Immature natural killer cell (primary cell): Measurements from ENCODE around the gene STXBP6. TPM values are rescaled to one million over a fixed set of nuclear protein-coding genes. Genes with fewer than 3 reads are reported as not detected.

Experiments
- DNase-seq, 3 donors: peaks; one replicate each; pipeline ENCODE4 v3.0.0; 2022; ENCODE audit warnings: mixed read lengths in 1 of 3
- H3K27ac Mint-ChIP-seq, 6 donors: one replicate each; pipeline ENCODE4 v1.8.0; 2020; ENCODE audit warnings: mixed read lengths in 6 of 6, mild to moderate bottlenecking in 5 of 6, inconsistent platforms in 4 of 6, moderate library complexity in 3 of 6
- H3K27me3 Mint-ChIP-seq, 3 donors: one replicate each; pipeline ENCODE4 v1.8.0; 2020 to 2021; ENCODE audit warnings: low read depth in 3 of 3, mild to moderate bottlenecking in 3 of 3, mixed read lengths in 3 of 3, moderate library complexity in 3 of 3, inconsistent platforms in 1 of 3
- H3K36me3 Mint-ChIP-seq, 3 donors: one replicate each; pipeline ENCODE4 v1.8.0; 2020; ENCODE audit warnings: mixed read lengths in 3 of 3, inconsistent platforms in 2 of 3, mild to moderate bottlenecking in 2 of 3
- H3K4me1 Mint-ChIP-seq, 2 donors: one replicate each; pipeline ENCODE4 v1.8.0; 2020; ENCODE audit warnings: inconsistent platforms in 2 of 2, mild to moderate bottlenecking in 2 of 2, mixed read lengths in 2 of 2, moderate library complexity in 1 of 2
- H3K4me3 Mint-ChIP-seq, 5 donors: one replicate each; pipeline ENCODE4 v1.8.0; 2020; ENCODE audit warnings: mild to moderate bottlenecking in 5 of 5, mixed read lengths in 5 of 5, inconsistent platforms in 3 of 5, moderate library complexity in 3 of 5
- H3K9me3 Mint-ChIP-seq, 6 donors: one replicate each; pipeline ENCODE4 v1.8.0; 2020; ENCODE audit warnings: mild to moderate bottlenecking in 6 of 6, mixed read lengths in 6 of 6, inconsistent platforms in 4 of 6, moderate library complexity in 3 of 6
- polyA plus RNA-seq, 3 donors: library from polyadenylated mRNA; unstranded; fragments of 300-500 nt; fragmentation: Illumina TruSeq; gene quantifications; one replicate each; pipeline ENCODE4 v1.2.3, GENCODE V29; 2021

Gene STXBP6
- polyA plus RNA-seq, 3 donors from 2014 or later, result not detected

GRCh38 chr14:24913021-24913420 is 136.9 kb downstream of the STXBP6 start:
- H3K27me3 Mint-ChIP-seq, result peaks cover 2 to 14% (median 13%) of the 10 kb centered on the region in 3 donors
- no peaks in the 10 kb centered on the region for H3K36me3 Mint-ChIP-seq
- DNase-seq, result no peak
- H3K9me3 Mint-ChIP-seq, result peaks cover 0 to 2% (median 0%) of the 10 kb centered on the region in 6 donors
- H3K27ac Mint-ChIP-seq, result no peak overlapping the region
- no peaks in the 10 kb centered on the region for H3K4me1 Mint-ChIP-seq
- H3K4me3 Mint-ChIP-seq, result no peak overlapping the region

DNA sequence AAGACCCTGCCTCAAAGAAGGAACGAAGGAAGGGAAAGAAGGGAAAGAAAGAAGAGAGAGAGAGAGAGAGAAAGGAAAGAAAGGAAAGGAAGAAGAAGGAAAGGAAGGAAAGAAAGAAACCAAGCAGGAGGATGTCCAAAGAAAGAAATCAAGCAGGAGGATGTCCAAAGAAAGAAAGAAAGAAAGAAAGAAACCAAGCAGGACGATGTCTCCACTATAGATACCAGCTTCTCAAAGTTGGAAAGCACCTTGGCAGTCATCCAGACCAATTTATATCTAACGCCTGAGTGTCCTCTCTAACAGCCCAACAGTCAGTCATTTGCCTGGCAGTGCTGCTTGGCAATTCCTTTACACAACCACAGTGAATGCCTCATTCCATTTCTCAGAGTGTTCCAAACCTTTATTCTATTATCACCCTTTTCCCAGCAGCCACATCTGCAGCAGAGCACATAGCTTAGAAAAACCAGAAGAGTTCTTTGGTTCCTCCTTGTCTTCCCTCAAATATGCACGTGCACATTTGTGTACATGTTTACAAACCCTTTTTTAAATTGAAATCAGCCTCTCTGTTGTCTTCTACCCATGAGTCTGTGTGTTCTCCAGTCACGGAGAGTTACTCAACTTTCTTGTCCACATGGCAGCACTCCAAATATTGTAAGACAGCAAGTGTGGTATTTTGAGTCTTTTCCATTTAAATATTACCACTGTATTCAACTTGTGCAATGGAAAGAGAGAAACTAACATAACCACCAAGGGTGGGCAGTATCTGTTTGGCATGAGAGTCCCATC is 138.4 kb downstream of the STXBP6 start:
- Mint-ChIP-seq H3K27me3 (peaks cover 2 to 13% (median 10%) of the 10 kb centered on the region in 3 donors), H3K4me1 (no peaks in the 10 kb centered on the region), H3K27ac (no peak overlapping the region), H3K4me3 (no peak overlapping the region), H3K36me3 (no peaks in the 10 kb centered on the region), H3K9me3 (peaks cover 0 to 2% (median 0%) of the 10 kb centered on the region in 6 donors)
- DNase-seq, result no peak

DNA sequence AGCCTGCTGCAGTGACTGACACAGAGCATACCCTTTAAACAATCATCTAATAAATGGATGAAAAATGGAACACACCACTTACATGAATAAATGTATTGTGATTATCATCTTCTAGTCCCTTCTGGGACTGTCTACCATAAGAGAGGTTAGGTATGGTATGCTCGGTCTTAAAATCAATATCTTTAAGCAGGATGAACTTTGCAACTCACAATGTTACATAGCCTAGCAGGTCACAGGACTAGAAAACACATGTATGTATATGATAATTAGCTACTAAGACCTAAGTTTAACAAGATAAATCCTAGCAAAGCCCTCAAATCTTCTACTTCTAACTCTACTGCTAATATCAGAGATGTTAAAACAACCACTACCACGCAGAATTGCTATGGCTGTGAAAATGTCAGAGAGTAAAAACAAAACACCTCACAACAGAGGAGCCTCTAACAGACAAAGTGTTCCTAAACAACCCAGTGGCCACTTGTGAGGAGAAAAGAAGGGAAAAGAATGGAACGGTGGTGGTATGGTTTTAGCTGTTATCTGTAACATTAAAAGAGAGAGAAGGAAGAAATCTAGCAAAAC is 139.4 kb downstream of the STXBP6 start:
- DNase-seq, result no peak
- Mint-ChIP-seq H3K27me3 (peaks cover 2 to 13% (median 9%) of the 10 kb centered on the region in 3 donors), H3K4me1 (no peaks in the 10 kb centered on the region), H3K4me3 (no peak overlapping the region), H3K27ac (no peak overlapping the region), H3K9me3 (peaks cover 0 to 2% (median 0%) of the 10 kb centered on the region in 6 donors), H3K36me3 (no peaks in the 10 kb centered on the region)

- H3K27ac Mint-ChIP-seq, result no peak overlapping the region
- H3K27me3 Mint-ChIP-seq, result peaks cover 2 to 12% (median 8%) of the 10 kb centered on the region in 3 donors
- no peak for DNase-seq
- H3K4me3 Mint-ChIP-seq, result no peak overlapping the region
- H3K9me3 Mint-ChIP-seq, result peaks cover 0 to 2% (median 0%) of the 10 kb centered on the region in 6 donors
- H3K4me1 Mint-ChIP-seq, result no peaks in the 10 kb centered on the region
- no peaks in the 10 kb centered on the region for H3K36me3 Mint-ChIP-seq
These were observed 140.2 kb downstream of the STXBP6 start for GRCh38 chr14:24909523-24910302.

DNA sequence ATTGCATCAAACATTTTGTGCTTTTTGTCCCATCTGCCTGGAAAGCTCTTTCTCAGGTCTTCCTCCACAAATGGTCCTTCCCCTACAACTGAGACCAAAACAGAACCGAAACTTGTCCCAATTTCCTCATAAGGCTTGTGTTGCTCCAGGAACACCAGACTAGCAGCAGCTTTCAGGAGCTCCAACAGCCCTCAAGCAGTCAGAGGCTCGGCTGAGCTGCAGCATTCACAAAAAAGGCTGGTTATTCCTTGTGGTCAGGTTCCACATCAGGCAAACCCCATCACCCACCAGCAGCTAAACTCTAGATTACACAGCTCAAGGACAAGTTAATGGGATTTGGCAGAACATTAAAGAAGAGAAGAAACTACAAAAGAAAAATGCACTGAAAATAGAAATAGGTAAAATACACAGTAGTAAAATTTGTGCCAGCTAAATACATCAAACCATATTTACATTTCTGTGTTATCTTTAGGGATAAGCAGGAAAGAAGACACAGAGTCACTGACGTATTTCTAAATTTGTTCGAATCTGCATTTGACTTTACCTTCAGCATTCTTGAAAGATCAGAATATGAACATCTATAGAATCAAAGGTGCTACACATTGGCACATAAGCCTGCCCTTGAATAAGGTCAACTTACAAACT is 141.2 kb downstream of the STXBP6 start:
- Mint-ChIP-seq H3K27me3 (peaks cover 2 to 8% (median 5%) of the 10 kb centered on the region in 3 donors), H3K36me3 (no peaks in the 10 kb centered on the region), H3K4me3 (no peak overlapping the region), H3K27ac (no peak overlapping the region), H3K9me3 (peaks cover 0 to 2% (median 0%) of the 10 kb centered on the region in 6 donors), H3K4me1 (no peaks in the 10 kb centered on the region)
- no peak for DNase-seq

- H3K27ac Mint-ChIP-seq, result no peak overlapping the region
- no peaks in the 10 kb centered on the region for H3K36me3 Mint-ChIP-seq
- DNase-seq, result no peak
- no peaks in the 10 kb centered on the region for H3K9me3 Mint-ChIP-seq
- no peaks in the 10 kb centered on the region for H3K4me1 Mint-ChIP-seq
- peaks cover 0 to 6% (median 2%) of the 10 kb centered on the region in 3 donors for H3K27me3 Mint-ChIP-seq
- no peak overlapping the region for H3K4me3 Mint-ChIP-seq
These were observed 145.4 kb downstream of the STXBP6 start for GRCh38 chr14:24904533-24904932.

GRCh38 chr14:24903337-24903736 is 146.6 kb downstream of the STXBP6 start:
- Mint-ChIP-seq H3K4me3 (no peak overlapping the region), H3K27me3 (peaks cover 0 to 2% (median under 1%) of the 10 kb centered on the region in 3 donors), H3K9me3 (no peaks in the 10 kb centered on the region), H3K36me3 (no peaks in the 10 kb centered on the region), H3K4me1 (no peaks in the 10 kb centered on the region), H3K27ac (no peak overlapping the region)
- DNase-seq, result no peak

DNA sequence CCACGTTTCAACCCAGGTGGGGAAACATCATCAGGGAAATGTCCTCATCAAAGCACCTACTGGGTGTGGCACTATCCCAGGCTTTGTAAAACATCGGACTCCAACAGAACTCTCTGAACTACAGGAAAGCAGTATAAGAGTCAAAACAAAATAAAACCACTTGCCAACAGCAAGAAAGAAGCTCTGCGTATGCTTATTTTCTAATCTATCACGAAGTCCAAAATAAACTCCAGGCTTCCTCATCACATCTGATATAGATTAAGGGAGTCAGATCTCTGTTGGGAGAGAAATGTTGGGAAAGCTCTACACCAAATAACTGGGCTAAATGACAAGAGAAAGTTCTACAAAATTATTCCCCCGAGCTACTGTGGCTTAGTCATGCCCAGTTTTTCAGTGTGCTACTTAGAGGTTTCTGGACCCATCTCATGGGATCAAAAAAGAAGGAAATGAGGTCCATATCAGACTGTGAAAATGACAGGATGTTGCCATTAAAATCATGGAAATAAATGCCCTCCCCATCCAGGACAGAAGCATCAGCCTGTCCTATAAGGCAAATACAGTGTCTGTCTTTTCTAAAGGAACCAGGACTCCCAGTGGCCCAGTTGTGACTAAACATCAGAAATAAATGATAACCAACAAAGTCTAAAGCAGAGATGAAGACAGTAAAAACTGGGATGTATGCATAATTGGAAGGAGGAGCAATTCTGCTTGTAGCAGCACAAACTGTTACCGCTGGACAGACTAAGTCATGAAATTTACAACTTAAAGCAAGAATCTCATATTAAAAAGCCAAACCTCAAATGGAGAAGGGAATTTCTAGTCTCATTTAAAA is 149.5 kb downstream of the STXBP6 start:
- no peaks in the 10 kb centered on the region for H3K9me3 Mint-ChIP-seq

DNA sequence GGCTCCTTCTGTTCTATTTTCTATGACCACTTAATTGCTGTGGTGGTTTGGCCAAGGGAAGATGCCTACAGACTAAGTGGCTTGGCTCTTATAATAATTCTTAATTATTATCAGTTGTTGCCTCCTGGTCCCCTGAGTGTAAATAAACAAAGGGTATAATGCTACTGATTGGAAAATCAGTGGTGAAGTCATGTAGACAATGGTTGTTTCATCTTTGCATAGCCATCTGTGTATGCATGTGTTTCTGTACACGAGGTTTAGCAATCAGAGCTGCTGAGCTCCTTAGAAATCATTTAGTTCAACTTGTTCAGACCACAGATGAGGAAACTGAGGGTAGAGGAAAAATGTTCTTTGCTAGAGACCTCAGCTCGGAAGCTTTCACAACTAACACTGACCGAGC is 152.2 kb downstream of the STXBP6 start:
- no peaks in the 10 kb centered on the region for H3K36me3 Mint-ChIP-seq
- H3K27me3 Mint-ChIP-seq, result peaks cover 1 to 3% (median 1%) of the 10 kb centered on the region in 3 donors
- no peak overlapping the region for H3K27ac Mint-ChIP-seq
- H3K4me3 Mint-ChIP-seq, result no peak overlapping the region
- no peaks in the 10 kb centered on the region for H3K4me1 Mint-ChIP-seq
- no peaks in the 10 kb centered on the region for H3K9me3 Mint-ChIP-seq
- no peak for DNase-seq

More for the DNA sequence above, 149.5 kb downstream of the STXBP6 start:
- no peak for DNase-seq
- Mint-ChIP-seq H3K4me1 (no peaks in the 10 kb centered on the region), H3K4me3 (no peak overlapping the region), H3K36me3 (no peaks in the 10 kb centered on the region), H3K27me3 (peaks cover 0 to 1% (median 0%) of the 10 kb centered on the region in 3 donors), H3K27ac (no peak overlapping the region)

GRCh38 chr14:24895622-24896021 is 154.3 kb downstream of the STXBP6 start:
- Mint-ChIP-seq H3K9me3 (peaks cover 0 to 9% (median 4%) of the 10 kb centered on the region in 6 donors), H3K27me3 (peaks cover 1 to 3% (median 1%) of the 10 kb centered on the region in 3 donors), H3K4me3 (no peak overlapping the region), H3K4me1 (no peaks in the 10 kb centered on the region), H3K36me3 (peaks cover 0 to 3% (median 0%) of the 10 kb centered on the region in 3 donors), H3K27ac (no peak overlapping the region)
- no peak for DNase-seq

- no peak for DNase-seq
- H3K27ac Mint-ChIP-seq, result no peak overlapping the region
- no peak overlapping the region for H3K4me3 Mint-ChIP-seq
- H3K27me3 Mint-ChIP-seq, result peaks cover 1 to 3% (median 1%) of the 10 kb centered on the region in 3 donors
- H3K4me1 Mint-ChIP-seq, result no peaks in the 10 kb centered on the region
- peaks cover 0 to 3% (median 0%) of the 10 kb centered on the region in 3 donors for H3K36me3 Mint-ChIP-seq
- H3K9me3 Mint-ChIP-seq, result peaks cover under 1 to 13% (median 4%) of the 10 kb centered on the region in 6 donors
These were observed 154.7 kb downstream of the STXBP6 start for GRCh38 chr14:24895243-24895583.

DNA sequence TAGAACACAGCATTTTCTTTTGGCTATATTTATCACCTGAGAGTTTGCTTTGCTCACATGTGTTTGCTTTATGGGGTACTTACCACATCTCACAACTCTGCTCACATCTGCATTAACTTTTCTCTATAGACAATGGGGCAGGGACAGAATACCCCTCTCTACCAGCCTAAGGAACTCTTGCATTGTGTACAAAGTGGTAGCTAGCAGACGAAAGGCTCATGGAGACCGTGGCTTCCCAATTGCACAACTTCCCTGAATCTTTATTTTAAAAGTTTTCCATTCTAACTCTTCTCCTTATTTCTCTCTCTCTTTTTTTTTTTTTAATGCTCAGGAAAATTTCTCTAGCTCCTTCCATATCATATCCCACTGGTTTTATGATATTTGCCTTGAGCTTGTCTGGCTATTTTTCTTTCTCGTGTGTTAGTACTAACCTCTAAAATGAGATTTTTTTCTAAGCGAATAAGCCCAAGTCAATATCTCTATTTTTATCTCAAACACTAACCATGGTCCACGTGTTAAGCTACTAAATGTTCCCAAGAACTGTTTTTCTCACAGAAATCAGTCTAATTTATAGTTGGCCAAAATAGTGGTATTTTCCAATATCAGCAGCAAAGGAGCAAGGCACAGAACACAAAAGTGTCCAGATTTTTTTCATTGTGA is 155.2 kb downstream of the STXBP6 start:
- no peak for DNase-seq
- Mint-ChIP-seq H3K4me1 (no peaks in the 10 kb centered on the region), H3K27me3 (peaks cover 1 to 3% (median 1%) of the 10 kb centered on the region in 3 donors), H3K9me3 (peaks cover 2 to 18% (median 9%) of the 10 kb centered on the region in 6 donors), H3K4me3 (no peak overlapping the region), H3K36me3 (peaks cover 0 to 4% (median 3%) of the 10 kb centered on the region in 3 donors), H3K27ac (no peak overlapping the region)
